Forelimb muscle (tissue), 1 donor: Measurements from ENCODE around the gene DLX4. TPM values are rescaled to one million over a fixed set of nuclear protein-coding genes. Genes with fewer than 3 reads are reported as not detected.

ENCODE experiments used
- DNase-seq: peaks from one replicate; pipeline ENCODE4 v3.0.0-alpha.2; 2013; ENCODE audit warnings: low read depth
- polyA plus RNA-seq: library from polyadenylated mRNA; unstranded; fragments of 120-200 nt; gene quantifications from one replicate; pipeline ENCODE4 v1.2.1, GENCODE V29; 2013; ENCODE audit not compliant: insufficient read length

DLX4 gene
- polyA plus RNA-seq, 1 donor: 0.20 TPM

DNA sequence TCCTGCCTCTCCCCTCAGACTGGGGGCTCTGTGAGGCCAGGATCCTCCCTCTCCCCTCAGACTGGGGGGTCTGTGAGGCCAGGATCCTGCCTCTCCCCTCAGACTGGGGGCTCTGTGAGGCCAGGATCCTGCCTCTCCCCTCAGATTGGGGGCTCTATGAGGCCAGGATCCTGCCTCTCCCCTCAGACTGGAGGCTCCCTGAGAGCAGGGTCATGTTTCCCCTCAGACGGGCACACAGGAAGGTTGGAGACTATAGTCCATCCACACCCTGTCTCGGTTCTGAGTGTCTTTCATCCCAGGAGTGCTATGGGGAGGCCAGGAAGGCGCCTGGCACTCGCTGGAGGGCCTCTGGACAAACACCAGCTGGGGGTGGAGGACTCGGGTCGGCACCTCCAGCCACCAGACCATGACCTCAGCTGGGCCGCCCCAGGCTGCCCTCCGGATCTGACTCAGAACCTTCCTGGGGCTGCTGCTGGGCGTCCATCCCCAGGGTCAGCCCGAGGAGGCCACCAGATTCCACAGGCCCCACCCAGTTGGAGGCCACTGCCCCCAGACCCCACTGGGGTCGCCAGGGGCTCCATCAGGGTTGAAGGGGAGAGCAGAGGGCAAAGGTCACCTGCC lies 21.9 kb upstream of the DLX4 start:
- DNase-seq: no peak

- DNase-seq: no peak
Measured at GRCh38 chr17:49949634-49950033, 19.4 kb upstream of the DLX4 start.

GRCh38 chr17:49951362-49952082 lies 17.5 kb upstream of the DLX4 start:
- DNase-seq: no peak

GRCh38 chr17:49952209-49952911 lies 16.6 kb upstream of the DLX4 start:
- no peak for DNase-seq

- DNase-seq: no peak
Measured at GRCh38 chr17:49952912-49953497, 16.0 kb upstream of the DLX4 start.

- no peak for DNase-seq
Measured at GRCh38 chr17:49955157-49955556, 13.8 kb upstream of the DLX4 start.

DNA sequence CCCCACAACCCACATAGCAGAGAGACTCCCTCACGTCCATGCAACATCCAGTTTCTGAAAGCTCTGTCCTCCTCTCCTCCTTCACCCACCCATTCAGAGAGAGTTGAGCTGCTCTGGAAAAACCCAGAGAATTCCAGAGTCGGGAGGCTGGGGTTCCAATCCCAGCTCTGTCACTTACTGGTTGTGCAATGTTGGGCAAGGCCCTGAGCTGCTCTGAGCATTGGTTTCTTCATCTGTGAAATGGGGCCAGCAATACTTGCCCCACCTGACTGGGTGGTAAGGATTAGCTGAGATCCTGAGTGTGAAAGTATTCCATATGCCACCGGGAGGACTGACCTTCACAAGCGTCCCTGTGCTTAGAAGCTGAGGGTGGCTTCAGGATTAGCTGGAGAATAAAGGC lies 12.2 kb upstream of the DLX4 start:
- no peak for DNase-seq

DNA sequence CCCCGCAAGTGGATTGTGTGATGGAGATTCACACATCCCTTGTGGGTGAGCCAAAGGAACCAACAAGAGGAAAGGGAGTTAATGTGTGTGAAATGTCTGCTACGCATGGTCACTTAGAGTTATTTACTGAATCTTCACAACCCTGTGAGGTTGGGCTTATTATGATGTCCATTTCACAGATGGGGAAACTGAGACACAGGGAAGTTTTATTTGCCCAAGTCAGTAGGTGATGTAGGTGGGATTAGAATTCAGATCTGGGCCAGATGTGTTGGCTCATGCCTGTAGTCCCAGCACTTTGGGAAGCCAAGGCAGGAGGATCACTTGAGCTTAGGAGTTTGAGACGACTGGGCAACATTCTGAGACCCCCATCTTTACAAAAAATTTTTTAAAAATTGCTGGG lies 11.6 kb upstream of the DLX4 start:
- DNase-seq: no peak

- no peak for DNase-seq
Measured at GRCh38 chr17:49958723-49959122, 10.3 kb upstream of the DLX4 start.

DNA sequence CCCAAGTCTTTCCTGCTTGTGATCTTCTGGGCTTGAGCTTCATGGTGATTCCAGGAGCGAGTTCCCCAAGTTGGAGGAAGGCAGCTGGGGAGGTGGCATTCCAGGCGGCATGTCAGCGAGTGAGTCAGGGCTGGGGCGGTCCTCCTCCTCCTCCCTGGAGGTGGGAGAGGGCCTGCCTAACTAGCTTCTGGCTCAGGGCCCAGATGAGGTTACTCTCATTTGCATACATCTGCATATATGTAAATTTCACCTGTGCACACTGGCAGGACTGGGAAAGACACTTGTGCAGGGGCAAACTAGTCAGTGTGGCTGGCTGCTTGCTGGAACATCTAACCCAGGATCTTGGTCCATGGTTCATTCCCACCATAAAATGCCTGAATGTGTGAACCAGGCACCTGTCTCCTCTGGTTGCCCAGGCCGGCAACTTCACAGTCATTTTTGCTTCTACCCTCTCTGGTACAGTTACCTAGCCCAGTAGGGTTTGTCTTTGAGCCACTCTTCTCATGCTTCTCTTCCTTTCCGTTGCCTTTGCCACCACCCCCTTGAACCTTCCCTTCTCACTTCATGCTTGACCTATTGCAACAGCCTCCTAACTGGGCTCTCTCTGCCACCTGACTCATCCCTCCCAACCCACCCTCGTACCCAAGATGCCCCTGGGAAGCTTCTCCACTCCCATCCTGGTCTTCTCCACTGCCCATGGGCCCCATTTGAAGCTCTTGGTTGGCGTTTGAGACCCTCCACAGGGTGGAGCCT lies 9.6 kb upstream of the DLX4 start:
- DNase-seq: no peak

DNA sequence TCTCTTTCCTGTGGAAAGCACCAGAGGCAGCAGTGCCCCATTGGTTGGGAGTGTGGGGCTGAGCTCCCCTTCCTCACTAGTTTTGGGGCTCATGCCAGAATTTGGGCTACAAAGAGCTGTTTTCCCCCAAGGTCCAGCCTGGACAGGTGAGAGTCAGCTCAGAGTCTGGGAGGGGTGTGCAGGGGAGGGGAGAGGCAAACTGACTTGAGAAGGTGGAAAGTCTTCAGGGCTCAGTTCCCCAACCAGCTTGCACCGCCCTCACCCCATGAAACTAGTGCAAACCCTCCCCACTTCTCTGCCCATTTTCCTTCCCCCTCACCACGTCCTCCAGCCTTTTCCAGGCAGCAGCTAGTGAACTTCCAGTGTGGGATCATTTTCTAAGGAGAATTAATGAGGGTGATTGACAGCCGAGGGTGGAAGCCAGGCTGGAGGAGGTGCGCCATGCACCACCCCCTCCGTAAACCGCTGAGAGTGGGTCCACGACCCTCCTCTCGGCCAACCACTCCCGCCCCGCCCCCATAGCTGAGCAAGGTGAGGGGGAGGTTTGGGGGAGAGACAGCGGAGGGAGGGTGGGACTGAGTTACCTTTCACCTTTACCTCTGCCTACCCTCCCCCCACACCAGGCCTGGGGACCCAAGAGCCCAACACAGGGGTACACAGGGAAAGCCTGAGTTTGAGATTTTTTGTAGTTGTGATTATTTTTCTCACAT lies 6.2 kb upstream of the DLX4 start:
- DNase-seq: no peak

DNA sequence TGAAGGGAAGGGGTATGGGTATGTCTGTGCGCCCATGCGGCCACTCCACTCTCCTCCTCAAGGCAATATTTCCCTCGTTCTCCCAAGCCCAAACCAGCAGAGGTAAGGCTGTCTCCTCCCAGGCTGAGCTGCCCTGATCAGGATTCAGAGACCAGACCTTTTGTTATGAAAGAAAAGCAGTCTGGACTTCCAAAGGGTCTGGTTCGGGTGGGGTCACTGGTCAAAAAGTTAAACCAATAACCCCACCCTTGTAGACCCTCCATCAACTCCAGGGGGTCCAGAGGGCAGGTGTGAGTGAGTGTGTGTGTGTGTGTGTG lies 5.7 kb upstream of the DLX4 start:
- DNase-seq: no peak

DNA sequence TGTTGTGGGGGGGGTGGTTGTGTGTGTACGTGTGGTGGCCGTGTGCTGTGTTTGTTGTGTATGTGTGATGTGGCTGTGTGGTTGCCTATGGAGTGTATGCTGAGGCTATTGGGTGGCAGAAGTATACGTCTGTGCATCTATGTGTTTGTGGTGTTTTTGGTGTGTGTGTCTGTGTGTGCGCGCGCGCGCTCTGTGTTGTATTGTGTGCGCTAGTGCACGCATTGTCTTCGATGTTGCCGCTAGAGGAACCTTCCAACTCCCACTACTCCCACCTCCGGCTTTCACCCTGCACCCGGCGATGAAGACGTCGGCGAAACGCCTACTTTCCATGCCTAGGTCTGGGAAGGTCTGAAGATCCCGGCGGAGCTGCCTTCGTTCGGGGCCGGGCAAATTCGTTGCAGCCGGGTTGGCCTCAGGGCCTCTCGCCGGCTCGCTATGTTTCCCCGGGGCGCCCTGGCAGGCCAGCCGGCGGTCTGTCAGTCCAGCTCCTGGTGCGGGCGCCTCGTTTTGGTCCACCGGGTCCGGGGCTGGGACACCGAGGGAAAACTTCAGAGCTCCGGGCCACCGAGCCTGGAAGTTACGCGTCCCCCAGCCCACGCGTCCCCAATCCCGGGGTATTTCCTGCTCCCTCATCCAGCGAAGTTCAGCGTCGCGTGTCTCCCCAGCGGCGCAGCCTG lies 5.2 kb upstream of the DLX4 start:
- no peak for DNase-seq

DNA sequence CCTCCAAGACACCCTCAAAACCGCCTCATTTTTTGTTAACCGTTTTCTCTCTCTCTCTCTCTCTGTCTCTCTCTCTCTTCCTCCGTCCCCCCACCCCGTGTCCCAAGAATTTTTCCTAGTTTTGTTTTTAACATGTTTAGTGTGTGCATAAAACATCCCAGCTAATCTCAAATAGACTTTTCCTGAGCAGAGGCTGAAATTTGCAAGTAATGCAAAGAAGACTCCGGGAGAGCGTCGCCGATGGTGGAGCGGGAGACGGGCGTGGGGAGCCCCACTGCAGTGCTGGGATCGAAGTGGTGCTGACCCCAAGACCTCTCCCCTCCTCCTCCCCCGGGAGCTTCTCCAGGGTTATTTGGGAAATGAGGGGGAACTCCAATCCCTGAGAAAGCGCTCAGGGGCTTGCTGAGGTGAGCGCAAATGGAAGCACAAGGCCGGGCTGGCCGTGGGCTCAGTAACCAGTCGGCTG lies 4.7 kb upstream of the DLX4 start:
- no peak for DNase-seq

GRCh38 chr17:49964769-49965523 lies 4.0 kb upstream of the DLX4 start:
- DNase-seq: no peak

DNA sequence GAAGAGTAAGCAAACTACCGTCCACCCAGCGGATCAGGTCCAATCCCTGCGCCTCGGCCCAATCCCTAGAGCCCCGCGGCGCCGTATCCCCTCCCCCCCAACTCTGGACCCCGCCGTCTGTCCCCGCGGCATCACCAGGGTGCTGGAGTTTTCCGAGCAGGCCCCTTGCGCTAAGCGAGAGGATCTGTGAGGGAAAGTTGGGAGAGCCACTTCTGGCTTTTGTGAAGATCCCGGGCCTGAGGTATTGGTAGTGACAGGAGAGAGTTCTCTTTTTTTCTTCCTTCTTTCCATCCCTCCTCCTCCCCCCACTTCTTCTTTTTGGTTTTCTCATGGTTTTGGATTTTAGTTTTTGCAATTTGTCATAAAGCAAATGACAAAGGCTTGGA lies 3.5 kb upstream of the DLX4 start:
- DNase-seq: no peak

DNA sequence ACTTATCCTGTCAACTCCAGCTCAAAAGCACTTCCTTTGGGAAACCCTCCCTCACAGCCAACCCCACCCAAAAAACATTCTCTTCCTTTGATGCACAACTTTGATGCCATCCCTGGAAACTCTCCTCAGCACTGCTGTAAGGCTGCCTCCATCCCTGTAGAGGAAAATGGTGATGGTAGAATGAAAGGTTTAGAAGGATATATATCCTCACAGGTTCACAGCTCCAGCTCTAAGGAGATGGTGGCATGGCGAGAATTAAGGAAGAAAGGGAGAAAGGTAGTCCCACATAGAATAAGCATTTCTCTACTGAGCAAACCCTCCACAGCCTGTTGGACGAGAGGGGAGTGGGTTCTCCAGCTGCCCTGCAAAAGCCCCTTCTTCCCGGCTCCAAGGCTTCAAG lies 2.2 kb upstream of the DLX4 start:
- no peak for DNase-seq

DNA sequence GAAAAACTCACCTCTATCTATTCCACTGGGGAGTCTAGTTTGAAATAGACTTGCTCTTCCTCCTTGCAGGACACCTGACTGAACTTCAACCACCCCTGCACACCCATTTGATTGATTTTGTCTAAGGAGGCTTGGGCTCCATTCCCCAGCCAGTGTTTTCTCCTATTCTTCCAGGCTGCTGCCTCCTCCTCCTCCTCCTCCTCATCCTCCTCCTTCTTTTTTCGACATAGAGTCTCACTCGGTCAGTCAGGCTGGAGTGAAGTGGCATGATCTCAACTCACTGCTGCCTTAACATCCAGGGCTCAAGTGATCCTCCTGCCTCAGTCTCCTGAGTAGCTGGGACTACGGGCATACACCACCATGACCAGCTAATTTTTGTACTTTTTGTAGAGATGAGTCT lies 1.8 kb upstream of the DLX4 start:
- no peak for DNase-seq

DNA sequence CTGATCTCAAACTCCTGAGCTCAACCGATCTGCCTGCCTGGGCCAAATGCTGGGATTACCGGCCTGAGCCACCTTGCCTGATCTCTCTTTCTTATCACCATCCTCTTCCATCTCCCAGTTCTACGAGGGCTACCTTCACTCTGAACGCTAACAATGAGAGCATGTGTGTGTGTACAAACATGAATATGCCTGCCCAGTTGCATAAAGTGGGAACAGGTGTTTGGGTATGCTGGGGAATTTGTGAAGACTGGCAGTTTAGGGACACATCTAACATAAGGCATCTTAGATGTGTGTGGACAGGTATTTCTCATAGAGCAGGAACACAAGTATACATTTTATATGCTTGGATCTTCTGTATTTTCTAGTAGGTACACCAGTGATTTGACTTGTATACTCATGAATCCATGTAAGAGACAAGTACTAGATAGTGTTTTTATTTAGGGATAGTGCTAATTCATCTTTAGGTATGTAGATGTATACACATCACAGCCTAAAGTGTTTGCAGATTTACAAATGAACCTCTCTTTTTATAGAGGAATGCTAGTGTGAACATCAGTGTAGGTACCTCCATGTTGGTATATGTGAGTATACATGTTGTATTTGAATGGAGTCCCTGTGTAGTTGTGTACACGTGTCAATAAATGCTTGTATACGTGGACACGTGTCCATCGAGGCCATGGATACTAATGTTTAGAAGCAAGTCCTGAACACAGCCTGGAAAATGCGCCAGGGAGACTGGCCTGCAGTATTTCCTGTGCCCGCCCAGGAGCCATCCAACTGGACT lies 1.2 kb upstream of the DLX4 start:
- no peak for DNase-seq
